Right lobe of liver (tissue), 4 donors: ENCODE results near the gene PLG.
"Not testable (repeated sequence)": the region's sequence is repeated elsewhere in the genome, so short reads cannot be mapped to it uniquely, and the experiment has no call there.

Source experiments
- CTCF ChIP-seq, 4 donors: fragments of 200-600 bp in 3 of 4; fragments of 450-650 bp in 1 of 4; IDR thresholded peaks; one replicate each; pipeline versions ENCODE4 v1.5.1 to v1.8.0; 2016 to 2022; ENCODE audit warnings: antibody characterized with exemption in 4 of 4, mild to moderate bottlenecking in 2 of 4
- POLR2A ChIP-seq: fragments of 450-650 bp; IDR thresholded peaks from one replicate; pipeline ENCODE4 v1.6.1; 2017; ENCODE audit warnings: antibody characterized with exemption, mild to moderate bottlenecking
- donor health status: DM: no; HTN: no; CAD: no.
- donor health status: DM: no; HTN: no; CAD: no.
- donor health status: DM: no; HTN: yes; CAD: no.

- not testable (repeated sequence) for TF ChIP-seq CTCF (IDR thresholded peaks at IDR 0.05); POLR2A
These were observed 7.0 kb upstream of the PLG start for GRCh38 chr6:160695025-160695424.
